Transverse colon (tissue), 4 donors: ENCODE measurements around the gene CCL3. TPM values are rescaled to one million over a fixed set of nuclear protein-coding genes. Genes with fewer than 3 reads are reported as not detected.

Experiments used
- DNase-seq: peaks from one replicate; pipeline ENCODE4 v3.0.0-alpha.2; 2019
- H3K27ac ChIP-seq, 4 donors: fragments of 200-600 bp; sonication (generic); 2 replicates each; pipeline ENCODE4 v1.5.1; 2016 to 2018; ENCODE audit warnings: inconsistent platforms in 4 of 4
- H3K27me3 ChIP-seq: fragments of 200-600 bp; sonication (generic); 2 replicates; pipeline ENCODE4 v1.5.1; 2017; ENCODE audit warnings: inconsistent platforms
- H3K36me3 ChIP-seq, 4 donors: fragments of 200-600 bp; sonication (generic); 2 replicates each; pipeline ENCODE4 v1.5.1; 2017 to 2019; ENCODE audit warnings: inconsistent platforms in 4 of 4
- H3K4me1 ChIP-seq, 4 donors: fragments of 200-600 bp; sonication (generic); 2 replicates each; pipeline ENCODE4 v1.5.1; 2017 to 2020; ENCODE audit warnings: inconsistent platforms in 4 of 4
- H3K4me3 ChIP-seq, 4 donors: fragments of 200-600 bp; sonication (generic); 1 replicate in 1 of 4; 2 replicates in 3 of 4; pipeline versions ENCODE4 v1.5.1 to v1.6.1; 2017 to 2019; ENCODE audit warnings: inconsistent platforms in 4 of 4
- H3K9me3 ChIP-seq, 2 donors: fragments of 200-600 bp; sonication (generic); 2 replicates each; pipeline ENCODE4 v1.5.1; 2017 to 2019; ENCODE audit warnings: inconsistent platforms in 2 of 2
- EP300 ChIP-seq: sonication (generic); formaldehyde crosslinking; IDR thresholded peaks from one replicate; pipeline ENCODE4 v1.6.1; 2017; ENCODE audit warnings: antibody characterized with exemption, low read depth
- POLR2A ChIP-seq: fragments of 450-650 bp; IDR thresholded peaks from one replicate; pipeline ENCODE4 v1.6.1; 2016; ENCODE audit warnings: antibody characterized with exemption, mild to moderate bottlenecking, moderate library complexity
- POLR2AphosphoS5 ChIP-seq, 3 donors: sonication (generic); formaldehyde crosslinking; IDR thresholded peaks; one replicate each; pipeline ENCODE4 v1.6.1; 2016; ENCODE audit warnings: antibody characterized with exemption in 3 of 3
- WGBS, 2 donors: methylation state at CpG; one replicate each; pipeline ENCODE4 v1.1.5; 2018; ENCODE audit warnings: low coverage in 1 of 2; 5-methylcytosine and 5-hydroxymethylcytosine counted together
- in situ Hi-C, 4 donors: fragments of 200-750 bp; cut with MboI; loops; one replicate each; pipeline versions ENCODE4 v1.15.0 to v1.15.1; 2017; ENCODE audit warnings: low sequenced_read_pairs in 3 of 4, low pct_ligation_motif_present in 1 of 4, low pct_unique_long_range_greater_than_20kb in 1 of 4
- intact Hi-C: fragments of 100-400 bp; cut with DNase I; formaldehyde crosslinking; loops from one replicate; pipeline ENCODE4 v1.15.1; 2023; ENCODE audit warnings: low total_unique reads
- total RNA-seq, 4 donors: library from RNA; depleted of rRNA; stranded (reverse); fragments of >200 nt; gene quantifications; one replicate each; pipeline ENCODE4 v1.1.0, GENCODE V29; 2016
- TF ChIP-seq, protein P1 (sequence below), 5 experiments: fragments of 200-600 bp in 3 of 5; fragments of 450-650 bp in 2 of 5; sonication (generic) in 3 of 5; IDR thresholded peaks; 1 replicate in 2 of 5; 2 replicates in 3 of 5; pipeline ENCODE4 v1.5.1; 2016 to 2017; ENCODE audit warnings: antibody characterized with exemption in 5 of 5, inconsistent platforms in 3 of 5, mild to moderate bottlenecking in 2 of 5, moderate library complexity in 1 of 5

Gene CCL3
- total RNA-seq, 4 donors from 2014 or later, result 1.1 to 4.4 TPM; not detected in 2

DNA sequence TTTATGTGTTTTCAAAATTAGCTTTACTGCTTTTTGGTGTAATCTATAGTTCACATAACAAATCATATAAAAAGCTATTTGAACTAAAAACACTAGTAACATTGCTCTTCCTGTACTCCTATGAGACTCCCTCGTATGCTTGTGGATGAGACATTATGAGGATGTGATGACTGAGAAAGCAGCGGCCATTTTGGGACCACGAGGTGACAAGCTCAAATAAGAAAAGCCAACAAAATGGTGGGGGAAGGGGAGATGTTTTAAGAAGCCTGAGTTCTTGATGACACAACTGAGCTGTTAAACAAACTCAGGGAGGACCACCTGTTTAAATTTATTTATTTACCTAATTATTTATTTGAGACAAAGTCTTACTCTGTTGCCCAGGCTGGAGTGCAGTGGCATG, 21.4 kb downstream of the CCL3 start:
- no peak for DNase-seq
- H3K27ac ChIP-seq, result no peak overlapping the region
- in situ Hi-C loops (no loop called here), intact Hi-C loops (no loop called here)
- no peak overlapping the region for H3K4me3 ChIP-seq
- no peaks in the 10 kb centered on the region for H3K36me3 ChIP-seq
- H3K4me1 ChIP-seq, result peaks cover 0 to 3% (median 0%) of the 10 kb centered on the region in 4 donors
- TF ChIP-seq, protein P1, sequence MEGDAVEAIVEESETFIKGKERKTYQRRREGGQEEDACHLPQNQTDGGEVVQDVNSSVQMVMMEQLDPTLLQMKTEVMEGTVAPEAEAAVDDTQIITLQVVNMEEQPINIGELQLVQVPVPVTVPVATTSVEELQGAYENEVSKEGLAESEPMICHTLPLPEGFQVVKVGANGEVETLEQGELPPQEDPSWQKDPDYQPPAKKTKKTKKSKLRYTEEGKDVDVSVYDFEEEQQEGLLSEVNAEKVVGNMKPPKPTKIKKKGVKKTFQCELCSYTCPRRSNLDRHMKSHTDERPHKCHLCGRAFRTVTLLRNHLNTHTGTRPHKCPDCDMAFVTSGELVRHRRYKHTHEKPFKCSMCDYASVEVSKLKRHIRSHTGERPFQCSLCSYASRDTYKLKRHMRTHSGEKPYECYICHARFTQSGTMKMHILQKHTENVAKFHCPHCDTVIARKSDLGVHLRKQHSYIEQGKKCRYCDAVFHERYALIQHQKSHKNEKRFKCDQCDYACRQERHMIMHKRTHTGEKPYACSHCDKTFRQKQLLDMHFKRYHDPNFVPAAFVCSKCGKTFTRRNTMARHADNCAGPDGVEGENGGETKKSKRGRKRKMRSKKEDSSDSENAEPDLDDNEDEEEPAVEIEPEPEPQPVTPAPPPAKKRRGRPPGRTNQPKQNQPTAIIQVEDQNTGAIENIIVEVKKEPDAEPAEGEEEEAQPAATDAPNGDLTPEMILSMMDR (IDR thresholded peaks at IDR 0.05), result no peak
- TF ChIP-seq POLR2A (no peak), POLR2AphosphoS5 (IDR thresholded peaks at IDR 0.05) (no peak), EP300 (no peak)
- H3K27me3 ChIP-seq, result no peaks in the 10 kb centered on the region
- WGBS, 2 donors, result 63 to 69% methylated on average over 3 of the region's 3 CpGs
- H3K9me3 ChIP-seq, result no peaks in the 10 kb centered on the region

DNA sequence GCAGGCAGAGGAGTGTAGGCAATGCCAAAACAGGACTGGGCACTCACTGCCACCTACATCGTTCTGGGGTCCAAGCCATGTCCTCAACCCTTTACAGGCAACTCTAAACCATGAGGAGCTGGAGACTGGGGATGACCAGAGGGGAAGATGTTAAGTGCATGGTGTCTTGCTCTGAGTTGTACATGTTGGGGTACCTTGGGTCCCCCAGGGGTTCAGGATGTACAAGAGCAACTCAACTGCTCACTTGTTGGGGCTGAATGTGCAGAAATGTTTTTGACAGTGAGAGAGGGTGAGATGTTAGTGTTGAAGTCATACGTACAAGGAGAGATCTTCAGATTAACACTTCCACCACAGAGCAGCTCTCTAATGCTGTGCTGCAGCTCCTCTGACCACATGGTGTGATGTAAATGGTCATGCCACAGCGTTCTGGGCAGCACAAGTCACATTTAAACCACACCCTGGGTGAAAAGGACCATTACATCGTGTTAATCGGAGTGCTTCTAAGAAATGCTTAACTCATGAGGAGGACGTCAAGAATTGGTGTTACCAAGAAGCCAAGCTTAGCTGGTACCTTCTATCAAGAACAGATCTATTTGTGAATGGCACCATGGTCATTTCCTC, 23.5 kb downstream of the CCL3 start:
- Histone ChIP-seq H3K9me3 (no peaks in the 10 kb centered on the region), H3K27ac (no peak overlapping the region), H3K4me3 (no peak overlapping the region), H3K27me3 (no peaks in the 10 kb centered on the region), H3K36me3 (no peaks in the 10 kb centered on the region), H3K4me1 (no peaks in the 10 kb centered on the region)
- in situ Hi-C loops, result no loop called here
- WGBS, 2 donors, result 85 to 100% methylated on average over 1 to 6 of the region's 6 CpGs
- no peak for DNase-seq
- intact Hi-C loops, result no loop called here
- no peak for TF ChIP-seq POLR2AphosphoS5 (IDR thresholded peaks at IDR 0.05)
- TF ChIP-seq EP300, result no peak
- TF ChIP-seq, protein P1 (IDR thresholded peaks at IDR 0.05), result no peak
- TF ChIP-seq POLR2A, result no peak

DNA sequence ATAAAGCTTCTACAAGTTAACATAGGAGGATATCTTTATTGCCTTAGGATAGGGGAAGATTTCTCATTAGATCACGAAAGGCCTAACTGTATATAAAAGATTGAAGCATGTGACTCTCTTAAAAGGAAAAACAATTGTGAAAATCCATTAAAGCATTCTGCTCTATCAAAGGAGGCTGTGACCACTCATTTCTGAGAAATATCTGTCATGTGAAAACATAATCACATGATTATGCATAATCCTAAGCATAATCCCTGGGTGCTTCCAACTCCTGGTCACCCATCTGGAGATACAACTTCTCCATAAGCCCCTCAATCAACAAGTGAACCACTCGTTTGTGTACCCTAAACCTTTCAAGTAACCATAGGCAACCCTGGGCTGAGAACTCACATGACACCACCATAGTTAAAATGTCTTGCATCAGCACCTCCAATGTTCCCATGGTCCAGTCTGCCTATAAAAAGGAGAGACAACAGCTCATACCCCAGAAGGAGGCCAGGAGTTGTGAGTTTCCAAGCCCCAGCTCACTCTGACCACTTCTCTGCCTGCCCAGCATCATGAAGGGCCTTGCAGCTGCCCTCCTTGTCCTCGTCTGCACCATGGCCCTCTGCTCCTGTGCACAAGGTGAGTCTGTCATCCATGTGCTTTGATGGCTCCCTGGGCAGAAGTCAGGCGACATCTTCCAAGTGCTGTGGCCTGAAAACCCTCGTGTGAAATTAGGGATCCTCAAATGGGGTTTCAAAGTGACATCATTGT, 26.0 kb downstream of the CCL3 start, which contains the start of gene CCL18:
CCL18 (plus strand) TSS at position 487 of the 756 bp plus-strand sequence; CDS start at position 558, 71 bp downstream.
- Histone ChIP-seq H3K27ac (no peak within 1 kb of the TSS), H3K36me3 (no peaks in the 10 kb centered on the region), H3K4me3 (no peak within 1 kb of the TSS), H3K27me3 (no peaks in the 10 kb centered on the region), H3K9me3 (no peaks in the 10 kb centered on the region), H3K4me1 (no peaks in the 10 kb centered on the region)
- in situ Hi-C loops, result no loop called here
- TF ChIP-seq, protein P1 (IDR thresholded peaks at IDR 0.05), result no peak
- TF ChIP-seq EP300 (no peak), POLR2AphosphoS5 (IDR thresholded peaks at IDR 0.05) (no peak), POLR2A (no peak)
- 77 to 83% methylated on average over 1 to 5 of the region's 5 CpGs for WGBS, 2 donors
- DNase-seq, result no peak
- intact Hi-C loops, result no loop called here

DNA sequence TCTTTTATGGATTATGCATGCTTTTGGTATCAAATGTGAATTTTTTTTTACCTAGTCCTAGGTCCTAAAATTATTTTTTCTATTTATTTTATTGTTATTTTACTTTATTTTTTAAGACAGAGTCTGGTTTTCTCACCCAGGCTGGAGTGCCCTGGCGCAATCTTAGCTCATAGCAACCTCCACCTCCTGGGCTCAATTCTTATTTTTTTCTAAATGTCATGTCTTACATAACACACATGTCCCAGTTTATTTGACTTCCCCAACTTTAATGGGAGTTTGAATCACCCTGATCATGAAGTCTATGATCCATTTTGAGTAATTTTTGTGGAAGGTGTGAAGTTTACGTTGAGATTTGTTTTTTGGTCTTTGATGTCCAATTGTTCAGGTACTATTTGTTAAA, 29.1 kb downstream of the CCL3 start:
- intact Hi-C loops, result no loop called here
- no peaks in the 10 kb centered on the region for H3K36me3 ChIP-seq
- no peak for DNase-seq
- 64 to 96% methylated on average over 2 of the region's 2 CpGs for WGBS, 2 donors
- H3K27me3 ChIP-seq, result no peaks in the 10 kb centered on the region
- no peak for TF ChIP-seq EP300
- TF ChIP-seq POLR2A, result no peak
- TF ChIP-seq, protein P1 (IDR thresholded peaks at IDR 0.05), result no peak
- no peak for TF ChIP-seq POLR2AphosphoS5 (IDR thresholded peaks at IDR 0.05)
- no peaks in the 10 kb centered on the region for H3K9me3 ChIP-seq
- H3K4me1 ChIP-seq, result no peaks in the 10 kb centered on the region
- in situ Hi-C loops, result no loop called here
- no peak overlapping the region for H3K4me3 ChIP-seq
- no peak overlapping the region for H3K27ac ChIP-seq
